HG03521 (cell line): ENCODE results near the gene CETP.

ENCODE experiments used
- ATAC-seq: cut with Tn5 transposase; IDR thresholded peaks from one replicate; pipeline ENCODE4 v1.9.1; 2021; ENCODE audit warnings: mild to moderate bottlenecking, moderate library complexity; ENCODE audit not compliant: unreplicated experiment

CETP gene, protein sequence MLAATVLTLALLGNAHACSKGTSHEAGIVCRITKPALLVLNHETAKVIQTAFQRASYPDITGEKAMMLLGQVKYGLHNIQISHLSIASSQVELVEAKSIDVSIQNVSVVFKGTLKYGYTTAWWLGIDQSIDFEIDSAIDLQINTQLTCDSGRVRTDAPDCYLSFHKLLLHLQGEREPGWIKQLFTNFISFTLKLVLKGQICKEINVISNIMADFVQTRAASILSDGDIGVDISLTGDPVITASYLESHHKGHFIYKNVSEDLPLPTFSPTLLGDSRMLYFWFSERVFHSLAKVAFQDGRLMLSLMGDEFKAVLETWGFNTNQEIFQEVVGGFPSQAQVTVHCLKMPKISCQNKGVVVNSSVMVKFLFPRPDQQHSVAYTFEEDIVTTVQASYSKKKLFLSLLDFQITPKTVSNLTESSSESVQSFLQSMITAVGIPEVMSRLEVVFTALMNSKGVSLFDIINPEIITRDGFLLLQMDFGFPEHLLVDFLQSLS

DNA sequence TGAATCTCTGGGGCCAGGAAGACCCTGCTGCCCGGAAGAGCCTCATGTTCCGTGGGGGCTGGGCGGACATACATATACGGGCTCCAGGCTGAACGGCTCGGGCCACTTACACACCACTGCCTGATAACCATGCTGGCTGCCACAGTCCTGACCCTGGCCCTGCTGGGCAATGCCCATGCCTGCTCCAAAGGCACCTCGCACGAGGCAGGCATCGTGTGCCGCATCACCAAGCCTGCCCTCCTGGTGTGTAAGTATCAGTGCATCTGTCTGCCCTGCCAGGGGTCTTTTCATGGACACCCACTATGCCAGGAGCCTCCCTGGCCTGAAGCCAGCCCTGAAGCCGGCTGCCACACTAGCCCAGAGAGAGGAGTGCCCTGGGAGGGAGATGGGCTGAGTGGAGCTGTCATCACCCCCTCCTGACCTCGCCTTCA lies at the start of gene CETP:
Gene CETP (plus strand): TSS at position 100 of the 431 bp plus-strand sequence. CDS start 30 bp downstream, at position 130.
- ATAC-seq: no peak

- ATAC-seq: no peak
These were observed 48.7 kb upstream of the CETP start for GRCh38 chr16:56912746-56913708.

DNA sequence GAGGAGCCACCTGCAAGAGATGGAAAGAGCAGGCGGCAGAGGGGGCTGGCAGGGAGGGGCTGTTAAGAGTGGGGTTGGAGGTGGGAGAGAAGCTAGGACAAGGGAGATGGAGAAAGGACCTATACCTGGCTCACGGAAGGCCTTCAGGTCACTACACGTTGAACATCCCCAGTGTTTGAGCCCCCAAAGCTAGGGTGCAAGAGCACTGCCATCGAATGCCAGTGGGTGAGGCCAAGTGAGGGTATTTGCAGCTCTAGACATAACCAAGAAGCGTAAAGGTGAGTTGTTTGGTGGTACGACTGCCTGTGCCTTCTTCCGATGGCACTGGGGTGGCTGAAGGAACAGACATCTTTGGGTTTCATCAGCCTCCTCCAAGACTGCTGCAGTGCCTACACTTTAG lies 46.9 kb upstream of the CETP start:
- no peak for ATAC-seq

- ATAC-seq: no peak
These were observed 46.2 kb upstream of the CETP start for GRCh38 chr16:56915336-56916119.

GRCh38 chr16:56916571-56917403 lies 45.0 kb upstream of the CETP start:
- peak; percentile 61 for ATAC-seq

DNA sequence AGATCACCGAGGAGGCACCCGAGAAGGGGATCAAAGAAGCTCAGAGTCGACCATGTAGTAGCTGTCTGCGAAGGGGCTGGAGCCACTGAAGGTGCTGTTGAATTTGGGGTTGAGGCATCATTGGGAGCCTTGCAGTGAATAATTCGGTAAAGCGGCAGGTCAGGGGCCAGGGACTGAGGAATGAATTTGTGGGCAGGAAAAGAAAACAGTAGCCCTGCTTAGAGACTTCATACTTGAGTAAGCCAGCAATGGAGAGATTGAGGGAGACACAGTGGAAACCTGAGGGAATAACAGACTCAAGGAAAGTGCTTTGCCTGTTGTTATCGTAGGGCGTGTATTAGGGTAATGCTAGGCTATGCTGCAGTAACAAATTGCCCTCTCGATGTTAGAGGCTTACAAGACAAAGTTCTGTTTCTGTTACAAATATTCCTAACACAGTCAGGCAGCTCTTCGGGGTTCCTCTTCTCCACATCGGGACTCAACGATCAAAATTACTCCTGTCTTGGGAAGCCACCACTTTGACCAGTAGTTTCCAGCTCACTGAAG lies 43.2 kb upstream of the CETP start:
- no peak for ATAC-seq

DNA sequence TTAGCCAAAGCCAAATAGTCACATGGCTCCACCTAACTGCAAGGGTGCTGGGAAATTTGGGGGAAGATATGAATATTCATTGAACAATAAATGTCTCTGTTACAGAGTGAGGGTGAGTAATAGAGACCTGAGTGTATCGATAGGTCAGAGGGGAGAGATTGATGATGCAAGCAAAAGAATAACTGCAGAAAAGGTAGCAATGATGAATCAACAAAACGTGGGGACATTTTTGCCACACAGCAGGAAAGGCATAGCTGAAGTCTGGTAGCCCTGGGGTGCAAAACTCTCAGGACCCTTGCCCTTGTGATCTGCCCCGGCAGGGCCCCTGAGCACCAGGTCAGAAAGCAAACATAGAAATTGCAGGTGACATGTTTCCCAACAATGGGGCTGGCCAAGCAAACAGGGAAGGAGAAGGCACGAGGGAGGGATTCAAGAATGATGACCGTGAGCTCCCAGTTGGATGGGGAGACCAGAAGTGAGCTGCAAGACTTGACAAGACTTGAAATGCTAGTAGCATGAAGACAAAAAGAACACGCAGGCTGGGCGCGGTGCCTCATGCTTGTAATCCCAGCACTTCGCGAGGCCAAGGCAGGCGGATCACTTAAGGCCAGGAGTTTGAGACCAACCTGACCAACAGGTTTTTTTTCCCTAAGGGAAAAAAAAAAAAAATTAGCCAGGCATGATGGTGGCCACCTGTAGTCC lies 42.5 kb upstream of the CETP start:
- no peak for ATAC-seq

DNA sequence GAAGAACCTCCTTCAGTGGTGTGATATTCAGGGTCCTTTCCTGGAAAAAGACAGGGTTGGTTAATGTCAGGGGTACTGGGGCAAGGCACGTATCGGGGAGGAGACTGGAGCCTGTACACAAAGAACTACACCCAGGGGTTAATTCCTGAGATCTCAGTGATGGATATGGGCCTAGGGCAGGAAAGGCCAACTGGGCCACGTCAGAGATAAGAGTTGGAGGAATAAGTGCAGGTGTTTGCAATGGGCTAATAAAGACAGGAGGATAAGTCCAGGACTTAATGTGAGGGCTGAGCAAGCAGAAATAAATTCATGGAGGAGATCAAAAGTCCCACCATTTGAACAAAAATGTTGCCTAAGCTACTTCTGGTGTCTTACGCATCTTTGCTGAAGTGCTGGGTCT lies 40.2 kb upstream of the CETP start:
- ATAC-seq: no peak

GRCh38 chr16:56923481-56924091 lies 38.2 kb upstream of the CETP start:
- ATAC-seq: no peak

DNA sequence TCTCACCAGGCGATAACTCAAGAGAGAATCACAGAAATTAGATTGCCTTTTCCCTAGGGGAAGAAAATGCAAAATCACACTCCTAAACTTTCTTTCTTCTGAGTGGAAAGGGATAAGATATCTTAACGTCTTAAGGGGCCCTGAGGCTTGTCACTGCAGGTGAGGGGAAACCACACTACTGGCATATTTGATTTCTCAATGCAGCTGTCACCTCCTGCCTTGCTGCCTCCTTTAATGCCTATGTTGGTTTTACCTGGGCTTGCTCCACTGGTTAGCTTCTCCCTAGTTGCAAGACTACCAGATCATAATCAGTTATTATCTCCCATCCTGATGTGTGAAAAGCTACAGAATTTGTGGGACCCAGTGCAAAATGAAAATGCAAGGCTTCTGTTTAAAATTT lies 34.3 kb upstream of the CETP start:
- ATAC-seq: no peak

DNA sequence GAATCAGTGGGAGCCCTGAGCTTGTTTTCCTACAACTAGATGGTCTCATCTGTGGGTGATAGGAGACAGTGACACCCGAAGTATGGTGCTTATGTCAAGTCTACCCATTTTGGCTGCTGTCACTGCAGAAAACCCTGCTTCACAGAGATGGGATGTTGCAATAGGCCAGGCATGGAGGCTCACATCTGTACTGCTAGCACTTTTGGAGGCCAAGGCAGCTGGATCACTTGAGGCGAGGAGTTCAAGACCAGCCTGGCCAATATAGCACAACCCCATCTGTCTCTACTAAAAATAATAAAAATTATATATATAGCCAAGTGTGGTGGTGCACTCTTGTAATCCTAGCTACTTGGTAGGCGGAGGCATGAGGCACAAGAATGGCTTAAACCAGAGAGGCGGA lies 32.1 kb upstream of the CETP start:
- no peak for ATAC-seq

- no peak for ATAC-seq
These were observed 31.1 kb upstream of the CETP start for GRCh38 chr16:56930486-56931270.

DNA sequence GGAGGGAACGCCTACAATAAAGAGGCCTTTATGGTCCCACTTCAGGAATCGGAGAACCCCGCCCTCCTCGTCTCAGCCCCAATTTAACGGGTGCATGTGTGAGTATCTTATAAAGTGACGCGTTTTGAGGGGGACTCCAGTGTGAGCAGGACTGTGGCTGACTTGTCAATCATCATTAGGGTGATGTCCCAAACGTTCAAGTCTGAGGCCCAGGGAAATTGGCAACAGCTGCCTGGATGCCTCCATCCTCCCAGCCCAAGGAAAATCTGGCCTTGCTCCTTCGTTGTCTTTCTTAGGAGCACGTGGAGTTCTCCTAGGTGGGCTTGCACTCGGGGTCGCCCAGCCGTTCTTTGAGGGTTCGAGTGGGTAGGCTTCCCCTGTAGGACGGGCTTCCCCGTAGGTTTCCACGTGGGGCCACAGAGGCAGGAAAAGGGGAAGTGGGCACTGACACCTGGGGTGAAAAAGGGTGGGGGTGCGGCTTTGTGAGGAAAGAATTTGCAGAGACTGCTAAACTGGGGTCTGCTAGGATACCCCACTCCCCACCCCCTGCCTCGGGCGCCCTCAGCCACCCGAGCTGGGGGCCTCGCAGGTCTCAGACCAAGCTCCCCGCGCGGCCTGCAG lies 30.4 kb upstream of the CETP start:
- peak; percentile 30 for ATAC-seq

DNA sequence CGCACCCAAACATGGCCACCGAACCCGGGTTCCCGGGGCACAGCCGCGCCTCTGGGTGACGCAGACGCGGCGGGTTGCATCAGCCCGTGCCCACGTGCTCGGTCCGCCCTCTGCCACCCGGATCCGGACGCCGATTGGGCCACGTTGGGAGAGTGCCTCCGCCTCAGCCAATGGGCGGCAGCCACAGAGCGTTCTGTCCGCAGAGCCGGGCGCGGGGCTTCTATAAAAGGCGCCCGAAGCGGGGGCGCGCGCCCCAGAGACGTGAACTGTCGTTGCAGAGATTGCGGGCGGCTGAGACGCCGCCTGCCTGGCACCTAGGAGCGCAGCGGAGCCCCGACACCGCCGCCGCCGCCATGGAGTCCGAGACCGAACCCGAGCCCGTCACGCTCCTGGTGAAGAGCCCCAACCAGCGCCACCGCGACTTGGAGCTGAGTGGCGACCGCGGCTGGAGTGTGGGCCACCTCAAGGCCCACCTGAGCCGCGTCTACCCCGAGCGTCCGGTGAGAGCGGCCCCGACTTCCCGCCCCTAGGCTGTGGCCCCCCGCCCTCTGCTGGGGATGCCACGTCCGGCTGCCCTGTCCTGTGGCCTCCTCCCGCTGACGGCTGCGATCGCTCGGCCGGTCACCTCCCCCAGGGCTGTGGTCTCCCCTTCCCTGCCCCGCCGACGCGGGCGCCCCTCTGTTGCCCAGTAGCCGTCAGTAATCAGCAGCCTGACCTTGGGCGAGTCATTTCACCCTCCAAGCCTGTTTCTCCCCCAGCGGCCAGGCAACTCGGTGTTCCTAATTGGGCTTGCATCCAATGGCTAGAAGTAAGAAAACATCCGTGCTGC lies 29.6 kb upstream of the CETP start, which contains the start of gene HERPUD1:
Gene HERPUD1 (plus strand): TSS at position 251 of the 829 bp plus-strand sequence. CDS start 103 bp downstream, at position 354.
- ATAC-seq: peak; percentile 86

GRCh38 chr16:56932721-56933619 lies 28.8 kb upstream of the CETP start:
- ATAC-seq: peak; percentile 1
